HepG2 (cell line): ENCODE measurements around the gene ZNF493. TPM values are rescaled to one million over a fixed set of nuclear protein-coding genes. Genes with fewer than 3 reads are reported as not detected.

Source experiments
- ARID2 ChIP-seq: sonication (generic); formaldehyde crosslinking; IDR thresholded peaks from 2 replicates; pipeline ENCODE4 v1.8.1; 2022; ENCODE audit warnings: mild to moderate bottlenecking, missing genetic modification reagents, borderline replicate concordance
- BHLHE40 ChIP-seq: IDR thresholded peaks from 2 replicates; pipeline ENCODE4 v1.6.1; 2011; ENCODE audit warnings: low read length, improper control_type of control experiment
- GABPB1 ChIP-seq: IDR thresholded peaks from 2 replicates; pipeline ENCODE4 v1.6.1; 2016; ENCODE audit warnings: mild to moderate bottlenecking, missing genetic modification reagents, moderate library complexity, missing compliant biosample characterization
- GTF3A ChIP-seq: sonication (generic); formaldehyde crosslinking; conservative IDR thresholded peaks from 2 replicates; pipeline ENCODE4 v1.4.0; 2020; ENCODE audit warnings: mild to moderate bottlenecking, missing genetic modification reagents
- JDP2 ChIP-seq: sonication (generic); formaldehyde crosslinking; IDR thresholded peaks from 2 replicates; pipeline ENCODE4 v1.8.1; 2022; ENCODE audit warnings: missing genetic modification reagents, borderline replicate concordance
- KDM2A ChIP-seq: sonication (generic); formaldehyde crosslinking; IDR thresholded peaks from 2 replicates; pipeline ENCODE4 v1.4.0; 2020; ENCODE audit warnings: low read depth, missing genetic modification reagents, borderline replicate concordance
- MAFF ChIP-seq: IDR thresholded peaks from 2 replicates; pipeline ENCODE4 v1.6.1; 2011; ENCODE audit warnings: low read depth, low read length, improper control_type of control experiment
- RNF2 ChIP-seq: fragments of 450-650 bp; conservative IDR thresholded peaks from 2 replicates; pipeline ENCODE4 v1.6.1; 2016; ENCODE audit warnings: low read depth
- SOX13 ChIP-seq, 3 experiments: fragments of 450-650 bp in 1 of 3; sonication (generic) in 1 of 3; formaldehyde crosslinking in 1 of 3; IDR thresholded peaks in 2 of 3; conservative IDR thresholded peaks in 1 of 3; 2 replicates each; pipeline versions ENCODE4 v1.5.0 to v1.6.1; 2016 to 2020; ENCODE audit warnings: antibody characterized with exemption in 1 of 3, mild to moderate bottlenecking in 1 of 3, missing compliant biosample characterization in 1 of 3, missing genetic modification reagents in 1 of 3, moderate library complexity in 1 of 3
- SPEN ChIP-seq: sonication (generic); formaldehyde crosslinking; IDR thresholded peaks from 2 replicates; pipeline ENCODE4 v1.5.1; 2020; ENCODE audit warnings: low read depth, mild to moderate bottlenecking, missing genetic modification reagents
- TGIF2 ChIP-seq: IDR thresholded peaks from 2 replicates; pipeline ENCODE4 v1.6.1; 2016; ENCODE audit warnings: control low read depth, missing compliant biosample characterization
- YEATS2 ChIP-seq: sonication (generic); formaldehyde crosslinking; IDR thresholded peaks from 2 replicates; pipeline ENCODE4 v1.4.0; 2020; ENCODE audit warnings: missing genetic modification reagents, borderline replicate concordance
- ZNF10 ChIP-seq: sonication (generic); formaldehyde crosslinking; IDR thresholded peaks from 2 replicates; pipeline ENCODE4 v1.4.0; 2020; ENCODE audit warnings: mild to moderate bottlenecking, low read depth, missing genetic modification reagents, borderline replicate concordance
- ZNF205 ChIP-seq: IDR thresholded peaks from 2 replicates; pipeline ENCODE4 v1.6.1; 2018; ENCODE audit warnings: missing biosample characterization, missing genetic modification reagents
- ZNF354B ChIP-seq: sonication (generic); formaldehyde crosslinking; IDR thresholded peaks from 2 replicates; pipeline ENCODE4 v1.8.0; 2022; ENCODE audit warnings: mild to moderate bottlenecking, missing genetic modification reagents
- ZNF737 ChIP-seq: sonication (generic); formaldehyde crosslinking; IDR thresholded peaks from 2 replicates; pipeline ENCODE4 v1.5.0; 2020; ENCODE audit warnings: missing genetic modification reagents, mild to moderate bottlenecking, borderline replicate concordance
- ZNF761 ChIP-seq: sonication (generic); formaldehyde crosslinking; conservative IDR thresholded peaks from 2 replicates; pipeline ENCODE4 v1.4.0; 2020; ENCODE audit warnings: mild to moderate bottlenecking, missing genetic modification reagents
- polyA plus RNA-seq, 8 experiments: library from polyadenylated mRNA; depleted of rRNA in 3 of 8; stranded (reverse) in 7 of 8; unstranded in 1 of 8; fragments of >200 nt; fragmentation: Illumina TruSeq in 4 of 8; extraction: Trizol in 4 of 8; gene quantifications; 2 replicates each; pipeline versions ENCODE4 v1.2.1 to v1.2.3, GENCODE V29; 2011 to 2016; ENCODE audit warnings: low read depth in 4 of 8, missing spikeins in 1 of 8, mixed read lengths in 1 of 8; ENCODE audit not compliant: insufficient read depth in 1 of 8
- total RNA-seq, 5 experiments: library from RNA; depleted of rRNA; stranded (reverse); fragments of >200 nt; fragmentation: Illumina TruSeq; extraction: Trizol; gene quantifications; 2 replicates each; pipeline ENCODE4 v1.2.3, GENCODE V29; 2016; ENCODE audit warnings: low read depth in 1 of 5
- TF ChIP-seq, protein P1 (sequence below): IDR thresholded peaks from 2 replicates; pipeline ENCODE4 v1.6.1; 2012; ENCODE audit warnings: inconsistent platforms
- TF ChIP-seq, protein P2 (sequence below), 2 experiments: sonication (generic) in 1 of 2; formaldehyde crosslinking in 1 of 2; IDR thresholded peaks; 2 replicates each; pipeline versions ENCODE4 v1.4.0 to v1.6.1; 2018 to 2020; ENCODE audit warnings: missing genetic modification reagents in 2 of 2, borderline replicate concordance in 1 of 2, low read depth in 1 of 2, mild to moderate bottlenecking in 1 of 2, missing biosample characterization in 1 of 2
- TF ChIP-seq, protein P3 (sequence below): sonication (generic); formaldehyde crosslinking; IDR thresholded peaks from 2 replicates; pipeline ENCODE4 v1.8.1; 2023; ENCODE audit warnings: mild to moderate bottlenecking, moderate library complexity, missing genetic modification reagents
- TF ChIP-seq, protein P4 (sequence below): sonication (generic); formaldehyde crosslinking; IDR thresholded peaks from 2 replicates; pipeline ENCODE4 v1.8.1; 2022; ENCODE audit warnings: low read depth, mild to moderate bottlenecking, missing genetic modification reagents
- TF ChIP-seq, protein P5 (sequence below): sonication (generic); formaldehyde crosslinking; IDR thresholded peaks from 2 replicates; pipeline ENCODE4 v1.5.0; 2020; ENCODE audit warnings: missing genetic modification reagents

Gene ZNF493
- total and polyA plus RNA-seq, 2 of the 13 experiments (the other 11 are each of a cell fraction or from before 2014, with no cell fraction given): 6.8 to 9.0 TPM

DNA sequence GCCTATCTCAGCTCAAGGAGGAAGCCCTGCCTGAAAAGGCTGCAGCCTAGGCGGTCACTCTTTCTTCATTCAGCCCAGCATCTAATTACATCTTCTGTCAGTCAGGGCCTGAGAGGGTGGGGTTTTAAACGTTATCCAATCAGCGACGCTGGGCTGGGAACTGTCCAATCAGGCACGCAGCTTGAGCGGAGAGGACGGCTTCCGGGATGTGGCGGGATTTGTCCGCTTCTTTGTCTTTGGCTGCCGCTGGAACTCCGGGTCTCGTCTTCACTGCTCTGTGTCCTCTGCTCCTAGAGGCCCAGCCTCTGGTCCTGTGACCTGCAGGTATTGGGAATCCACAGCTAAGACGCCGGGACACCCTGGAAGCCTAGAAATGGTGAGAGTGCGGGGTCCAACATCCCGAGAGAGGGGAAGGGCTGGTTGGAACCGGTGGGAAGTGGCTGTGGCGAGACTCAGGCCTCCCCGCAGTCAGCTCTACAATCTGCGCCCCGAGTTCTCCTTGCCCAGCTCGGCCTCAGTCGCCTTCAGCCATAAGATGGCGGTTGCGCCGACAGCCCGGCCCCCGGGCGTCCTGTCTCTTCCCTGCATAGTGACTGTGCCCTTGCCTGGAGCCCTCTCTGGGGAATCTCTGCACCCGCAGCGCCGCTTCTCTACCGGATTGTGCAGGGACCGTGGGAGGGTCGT lies 38.0 kb upstream of the ZNF493 start, which contains the start of gene ZNF738 (continued):
- TF ChIP-seq, protein P1, sequence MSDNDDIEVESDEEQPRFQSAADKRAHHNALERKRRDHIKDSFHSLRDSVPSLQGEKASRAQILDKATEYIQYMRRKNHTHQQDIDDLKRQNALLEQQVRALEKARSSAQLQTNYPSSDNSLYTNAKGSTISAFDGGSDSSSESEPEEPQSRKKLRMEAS: peak; percentile 34; the same call in 1 of the 2 replicates
- TF ChIP-seq SPEN (no peak), GABPB1 (CRISPR knock-in tag) (0 out of 2 replicates have a peak, but pooled peaks have one; percentile 21), SOX13 (IDR thresholded peaks at IDR 0.05) (no peak), SOX13 (CRISPR knock-in tag; conservative IDR thresholded peaks at IDR 0.05 in 1 of 2, IDR thresholded peaks at IDR 0.05 in 1 of 2) (no peak), ZNF10 (no peak), ZNF205 (CRISPR knock-in tag) (no peak), ZNF354B (CRISPR knock-in tag) (no peak), ZNF761 (no peak), TGIF2 (no peak), YEATS2 (no peak), ZNF737 (no peak), RNF2 (no peak), JDP2 (CRISPR knock-in tag) (no peak), MAFF (no peak), BHLHE40 (no peak), KDM2A (no peak), ARID2 (no peak), GTF3A (no peak)
- TF ChIP-seq, protein P2, sequence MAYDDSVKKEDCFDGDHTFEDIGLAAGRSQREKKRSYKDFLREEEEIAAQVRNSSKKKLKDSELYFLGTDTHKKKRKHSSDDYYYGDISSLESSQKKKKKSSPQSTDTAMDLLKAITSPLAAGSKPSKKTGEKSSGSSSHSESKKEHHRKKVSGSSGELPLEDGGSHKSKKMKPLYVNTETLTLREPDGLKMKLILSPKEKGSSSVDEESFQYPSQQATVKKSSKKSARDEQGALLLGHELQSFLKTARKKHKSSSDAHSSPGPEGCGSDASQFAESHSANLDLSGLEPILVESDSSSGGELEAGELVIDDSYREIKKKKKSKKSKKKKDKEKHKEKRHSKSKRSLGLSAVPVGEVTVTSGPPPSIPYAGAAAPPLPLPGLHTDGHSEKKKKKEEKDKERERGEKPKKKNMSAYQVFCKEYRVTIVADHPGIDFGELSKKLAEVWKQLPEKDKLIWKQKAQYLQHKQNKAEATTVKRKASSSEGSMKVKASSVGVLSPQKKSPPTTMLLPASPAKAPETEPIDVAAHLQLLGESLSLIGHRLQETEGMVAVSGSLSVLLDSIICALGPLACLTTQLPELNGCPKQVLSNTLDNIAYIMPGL (CRISPR knock-in tag; IDR thresholded peaks at IDR 0.05; ENCODE audit: borderline replicate concordance in 1 of 2, low read depth in 1 of 2): peak in 1 of 2 experiments; percentile 25; a peak in 1 of 4 replicates
- TF ChIP-seq, protein P3, sequence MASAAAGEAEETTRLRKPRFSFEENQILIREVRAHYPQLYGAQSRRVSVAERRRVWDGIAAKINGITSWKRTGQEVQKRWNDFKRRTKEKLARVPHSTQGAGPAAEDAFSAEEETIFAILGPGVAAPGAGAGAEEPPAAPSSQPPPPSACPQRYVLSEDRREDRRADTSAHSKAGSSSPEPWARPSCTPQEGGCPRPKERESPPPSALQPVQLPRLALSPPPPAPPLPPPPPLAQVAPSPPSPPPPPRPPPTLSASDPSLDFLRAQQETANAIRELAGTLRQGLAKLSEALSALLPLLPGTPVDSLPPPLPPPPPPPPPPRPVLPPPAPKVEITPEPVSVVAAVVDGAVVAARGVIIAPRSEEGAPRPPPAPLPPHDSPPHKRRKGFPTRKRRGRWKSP (CRISPR knock-in tag): no peak
- TF ChIP-seq, protein P4, sequence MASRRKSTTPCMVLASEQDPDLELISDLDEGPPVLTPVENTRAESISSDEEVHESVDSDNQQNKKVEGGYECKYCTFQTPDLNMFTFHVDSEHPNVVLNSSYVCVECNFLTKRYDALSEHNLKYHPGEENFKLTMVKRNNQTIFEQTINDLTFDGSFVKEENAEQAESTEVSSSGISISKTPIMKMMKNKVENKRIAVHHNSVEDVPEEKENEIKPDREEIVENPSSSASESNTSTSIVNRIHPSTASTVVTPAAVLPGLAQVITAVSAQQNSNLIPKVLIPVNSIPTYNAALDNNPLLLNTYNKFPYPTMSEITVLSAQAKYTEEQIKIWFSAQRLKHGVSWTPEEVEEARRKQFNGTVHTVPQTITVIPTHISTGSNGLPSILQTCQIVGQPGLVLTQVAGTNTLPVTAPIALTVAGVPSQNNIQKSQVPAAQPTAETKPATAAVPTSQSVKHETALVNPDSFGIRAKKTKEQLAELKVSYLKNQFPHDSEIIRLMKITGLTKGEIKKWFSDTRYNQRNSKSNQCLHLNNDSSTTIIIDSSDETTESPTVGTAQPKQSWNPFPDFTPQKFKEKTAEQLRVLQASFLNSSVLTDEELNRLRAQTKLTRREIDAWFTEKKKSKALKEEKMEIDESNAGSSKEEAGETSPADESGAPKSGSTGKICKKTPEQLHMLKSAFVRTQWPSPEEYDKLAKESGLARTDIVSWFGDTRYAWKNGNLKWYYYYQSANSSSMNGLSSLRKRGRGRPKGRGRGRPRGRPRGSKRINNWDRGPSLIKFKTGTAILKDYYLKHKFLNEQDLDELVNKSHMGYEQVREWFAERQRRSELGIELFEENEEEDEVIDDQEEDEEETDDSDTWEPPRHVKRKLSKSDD (CRISPR knock-in tag): no peak
- TF ChIP-seq, protein P5, sequence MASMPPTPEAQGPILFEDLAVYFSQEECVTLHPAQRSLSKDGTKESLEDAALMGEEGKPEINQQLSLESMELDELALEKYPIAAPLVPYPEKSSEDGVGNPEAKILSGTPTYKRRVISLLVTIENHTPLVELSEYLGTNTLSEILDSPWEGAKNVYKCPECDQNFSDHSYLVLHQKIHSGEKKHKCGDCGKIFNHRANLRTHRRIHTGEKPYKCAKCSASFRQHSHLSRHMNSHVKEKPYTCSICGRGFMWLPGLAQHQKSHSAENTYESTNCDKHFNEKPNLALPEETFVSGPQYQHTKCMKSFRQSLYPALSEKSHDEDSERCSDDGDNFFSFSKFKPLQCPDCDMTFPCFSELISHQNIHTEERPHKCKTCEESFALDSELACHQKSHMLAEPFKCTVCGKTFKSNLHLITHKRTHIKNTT (CRISPR knock-in tag): no peak
